Calu3 (cell line): ENCODE results near the gene ZYG11A. TPM values are rescaled to one million over a fixed set of nuclear protein-coding genes. Genes with fewer than 3 reads are reported as not detected.

Experiments
- BruUV-seq: library from RNA; stranded (reverse); fragments of 400-500 nt; replicated peaks from 2 replicates; lab custom pipeline; 2021; lab: Mats Ljungman, UMichigan
- CTCF ChIA-PET: fragments of 300-600 bp; sonication (Branson Sonifier 250); formaldehyde crosslinking; loops from one replicate; lab custom pipeline; 2022; ENCODE audit warnings: antibody characterized with exemption; lab: Charles Lee
- DNase-seq: peaks from one replicate; pipeline ENCODE4 v3.0.0; 2022
- H3K27ac Mint-ChIP-seq: one replicate; pipeline ENCODE4 v1.8.0; 2022; ENCODE audit warnings: mixed read lengths; ENCODE audit not compliant: unreplicated experiment
- H3K27me3 Mint-ChIP-seq: one replicate; pipeline ENCODE4 v1.8.0; 2022; ENCODE audit warnings: mixed read lengths; ENCODE audit not compliant: unreplicated experiment
- H3K36me3 Mint-ChIP-seq: one replicate; pipeline ENCODE4 v1.8.0; 2022; ENCODE audit warnings: mild to moderate bottlenecking, moderate library complexity, mixed read lengths; ENCODE audit not compliant: insufficient read depth, unreplicated experiment
- H3K4me1 Mint-ChIP-seq: one replicate; pipeline ENCODE4 v1.8.0; 2022; ENCODE audit warnings: mild to moderate bottlenecking, low read depth, mixed read lengths; ENCODE audit not compliant: unreplicated experiment
- H3K4me3 Mint-ChIP-seq: one replicate; pipeline ENCODE4 v1.8.0; 2022; ENCODE audit warnings: mild to moderate bottlenecking, low read depth, moderate library complexity, mixed read lengths; ENCODE audit not compliant: unreplicated experiment
- H3K9me3 Mint-ChIP-seq: one replicate; pipeline ENCODE4 v1.8.0; 2022; ENCODE audit warnings: low read depth, mixed read lengths; ENCODE audit not compliant: unreplicated experiment
- CTCF ChIP-seq: fragments of 200-600 bp; IDR thresholded peaks from one replicate; pipeline ENCODE4 v1.8.0; 2022; ENCODE audit warnings: antibody characterized with exemption; ENCODE audit not compliant: unreplicated experiment
- intact Hi-C: fragments of 100-400 bp; cut with micrococcal nuclease; formaldehyde crosslinking; loops from one replicate; pipeline ENCODE4 v1.10.0; 2022; ENCODE audit not compliant: unreplicated experiment
- total RNA-seq: library from RNA; stranded (reverse); gene quantifications from 2 replicates; pipeline ENCODE4 v1.2.3, GENCODE V29; 2022

ZYG11A gene
- total RNA-seq, 1 experiment from 2014 or later, result not detected

- no peak for DNase-seq
- H3K27me3 Mint-ChIP-seq, result no peaks in the 10 kb centered on the region
- CTCF ChIA-PET, result interaction anchor here (0.6 kb wide), 1 partner anchor 52 kb away, joined by 4 read pairs; no protein-coding TSS in a partner anchor
Observed at GRCh38 chr1:52907812-52908153, 65.2 kb downstream of the ZYG11A start.

GRCh38 chr1:52911541-52911940 is 69.0 kb downstream of the ZYG11A start:
- H3K36me3 Mint-ChIP-seq, result no peaks in the 10 kb centered on the region
- H3K4me3 Mint-ChIP-seq, result no peak overlapping the region
- intact Hi-C loops, result no loop called here
- CTCF ChIA-PET, result no interaction called here
- no peaks in the 10 kb centered on the region for H3K4me1 Mint-ChIP-seq
- TF ChIP-seq CTCF, result no peak
- H3K27ac Mint-ChIP-seq, result no peak overlapping the region
- H3K9me3 Mint-ChIP-seq, result no peaks in the 10 kb centered on the region
- no peaks in the 10 kb centered on the region for H3K27me3 Mint-ChIP-seq
- BruUV-seq, result no TSS peak
- no peak for DNase-seq

More at GRCh38 chr1:52907812-52908153, 65.2 kb downstream of the ZYG11A start:
- no TSS peak for BruUV-seq
- Mint-ChIP-seq H3K9me3 (no peaks in the 10 kb centered on the region), H3K27ac (no peak overlapping the region), H3K36me3 (no peaks in the 10 kb centered on the region), H3K4me1 (no peaks in the 10 kb centered on the region), H3K4me3 (no peak overlapping the region)
- no peak for TF ChIP-seq CTCF
- intact Hi-C loops, result no loop called here

- no peak overlapping the region for H3K27ac Mint-ChIP-seq
- no peak overlapping the region for H3K4me3 Mint-ChIP-seq
- no peaks in the 10 kb centered on the region for H3K9me3 Mint-ChIP-seq
- no peak for DNase-seq
- H3K27me3 Mint-ChIP-seq, result no peaks in the 10 kb centered on the region
- no TSS peak for BruUV-seq
- H3K4me1 Mint-ChIP-seq, result peaks cover 7% of the 10 kb centered on the region
- intact Hi-C loops, result no loop called here
- TF ChIP-seq CTCF, result no peak
- CTCF ChIA-PET, result no interaction called here
- H3K36me3 Mint-ChIP-seq, result no peaks in the 10 kb centered on the region
Observed at GRCh38 chr1:52913014-52913413, 70.5 kb downstream of the ZYG11A start.

DNA sequence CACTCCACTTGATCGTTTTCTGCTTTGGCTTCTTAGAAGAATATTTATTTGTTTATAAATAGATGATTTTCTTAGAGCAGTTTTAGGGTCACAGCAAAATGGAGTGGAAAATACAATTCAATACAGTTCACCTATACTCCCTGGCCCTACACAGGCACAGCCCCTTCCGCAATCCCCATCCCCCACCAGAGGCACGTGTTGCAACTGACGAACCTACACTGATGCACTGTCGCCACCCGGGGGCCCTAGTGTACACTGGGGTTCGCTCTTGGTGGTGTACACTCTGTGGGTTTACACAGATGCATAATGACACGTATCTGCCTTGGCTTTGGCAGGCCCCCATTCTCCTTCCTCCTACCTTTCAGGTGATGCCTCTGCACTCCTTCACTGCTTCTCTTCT is 71.0 kb downstream of the ZYG11A start:
- H3K9me3 Mint-ChIP-seq, result no peaks in the 10 kb centered on the region
- DNase-seq, result no peak
- no peaks in the 10 kb centered on the region for H3K27me3 Mint-ChIP-seq
- no peak overlapping the region for H3K4me3 Mint-ChIP-seq
- CTCF ChIA-PET, result no interaction called here
- no TSS peak for BruUV-seq
- H3K36me3 Mint-ChIP-seq, result no peaks in the 10 kb centered on the region
- H3K4me1 Mint-ChIP-seq, result peaks cover 7% of the 10 kb centered on the region
- H3K27ac Mint-ChIP-seq, result no peak overlapping the region
- no peak for TF ChIP-seq CTCF
- intact Hi-C loops, result no loop called here
